ENCODE data around the gene ST3GAL3.

DNA sequence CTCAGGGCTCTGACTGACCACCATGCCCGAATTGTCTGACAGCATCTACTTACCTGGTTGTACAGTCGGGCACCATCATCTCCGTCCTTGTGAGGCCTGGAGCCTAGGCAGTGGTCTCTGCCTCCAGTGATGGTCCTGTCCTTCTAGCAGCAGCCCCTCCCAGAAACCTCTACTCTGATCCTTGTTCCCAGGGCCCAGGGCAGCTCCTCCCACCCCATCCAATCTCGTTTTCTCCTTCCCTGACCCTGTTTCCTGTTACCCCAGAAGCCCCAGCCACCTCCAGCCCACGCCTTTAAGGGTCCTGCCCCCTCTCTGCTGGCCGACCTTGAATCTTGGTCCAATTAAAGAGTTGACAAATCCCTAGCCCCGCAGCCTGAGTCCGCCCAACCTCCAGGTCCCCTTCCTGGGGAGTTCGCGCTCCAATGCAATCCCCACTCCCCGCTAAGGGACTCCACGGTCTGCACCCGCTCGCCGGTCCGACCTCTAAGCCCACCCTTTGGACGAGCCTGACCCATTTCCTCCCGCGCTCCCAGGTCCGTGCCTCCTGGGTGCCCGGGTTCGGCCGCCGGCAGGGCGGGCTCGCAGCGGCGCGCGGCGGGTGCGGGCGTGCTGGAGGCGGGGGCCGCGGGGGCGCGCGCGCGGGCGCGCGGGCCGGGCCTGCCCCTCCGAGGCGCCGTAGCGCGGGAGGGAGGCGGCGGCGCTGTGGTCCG lies 271.4 kb downstream of the ST3GAL3 start, which contains the start of gene B4GALT2:
- TF ChIP-seq, protein P1, sequence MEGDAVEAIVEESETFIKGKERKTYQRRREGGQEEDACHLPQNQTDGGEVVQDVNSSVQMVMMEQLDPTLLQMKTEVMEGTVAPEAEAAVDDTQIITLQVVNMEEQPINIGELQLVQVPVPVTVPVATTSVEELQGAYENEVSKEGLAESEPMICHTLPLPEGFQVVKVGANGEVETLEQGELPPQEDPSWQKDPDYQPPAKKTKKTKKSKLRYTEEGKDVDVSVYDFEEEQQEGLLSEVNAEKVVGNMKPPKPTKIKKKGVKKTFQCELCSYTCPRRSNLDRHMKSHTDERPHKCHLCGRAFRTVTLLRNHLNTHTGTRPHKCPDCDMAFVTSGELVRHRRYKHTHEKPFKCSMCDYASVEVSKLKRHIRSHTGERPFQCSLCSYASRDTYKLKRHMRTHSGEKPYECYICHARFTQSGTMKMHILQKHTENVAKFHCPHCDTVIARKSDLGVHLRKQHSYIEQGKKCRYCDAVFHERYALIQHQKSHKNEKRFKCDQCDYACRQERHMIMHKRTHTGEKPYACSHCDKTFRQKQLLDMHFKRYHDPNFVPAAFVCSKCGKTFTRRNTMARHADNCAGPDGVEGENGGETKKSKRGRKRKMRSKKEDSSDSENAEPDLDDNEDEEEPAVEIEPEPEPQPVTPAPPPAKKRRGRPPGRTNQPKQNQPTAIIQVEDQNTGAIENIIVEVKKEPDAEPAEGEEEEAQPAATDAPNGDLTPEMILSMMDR (optimal IDR thresholded peaks at IDR 0.05 in 1 of 3, IDR thresholded peaks at IDR 0.05 in 1 of 3, conservative IDR thresholded peaks at IDR 0.05 in 1 of 3; ENCODE audit: extremely low read depth in 1 of 3, insufficient read depth in 2 of 3, low read length in 3 of 3) = no peak
- no peak for TF ChIP-seq EZH2 (IDR thresholded peaks at IDR 0.05; ENCODE audit: low read length)

All from keratinocyte (primary cell).